ENCODE results near the gene CDK8. TPM values are rescaled to one million over a fixed set of nuclear protein-coding genes. Genes with fewer than 3 reads are reported as not detected.

CDK8 gene
- total RNA-seq, 2 experiments from 2014 or later = 15.4 to 15.9 TPM

- DNase-seq = no peak
- H3K27ac Mint-ChIP-seq = no peak overlapping the region
- H3K4me3 Mint-ChIP-seq = no peak overlapping the region
- CTCF ChIA-PET = no interaction called here
- H3K9me3 Mint-ChIP-seq = no peaks in the 10 kb centered on the region
- H3K27me3 Mint-ChIP-seq (ENCODE audit: low read depth) = no peaks in the 10 kb centered on the region
- H3K36me3 Mint-ChIP-seq (ENCODE audit: low read depth) = peaks cover 7% of the 10 kb centered on the region
- H3K4me1 Mint-ChIP-seq (ENCODE audit: low read depth) = peaks cover 13% of the 10 kb centered on the region
- intact Hi-C loops (cut with micrococcal nuclease) = no loop called here
Measured at GRCh38 chr13:26372747-26373146, 118.8 kb downstream of the CDK8 start.

GRCh38 chr13:26376430-26376829 lies 122.5 kb downstream of the CDK8 start:
- CTCF ChIA-PET = interaction anchor here (0.7 to 1.3 kb wide), 3 partner anchors 14 to 566 kb away, joined by 3 to 4 read pairs (median 3); no protein-coding TSS in a partner anchor
- H3K27me3 Mint-ChIP-seq (ENCODE audit: low read depth) = no peaks in the 10 kb centered on the region
- peaks cover 16% of the 10 kb centered on the region for H3K4me1 Mint-ChIP-seq (ENCODE audit: low read depth)
- no peak overlapping the region for H3K4me3 Mint-ChIP-seq
- intact Hi-C loops (cut with micrococcal nuclease) = no loop called here
- no peak for DNase-seq
- H3K27ac Mint-ChIP-seq = no peak overlapping the region
- H3K36me3 Mint-ChIP-seq (ENCODE audit: low read depth) = peaks cover 2% of the 10 kb centered on the region
- no peaks in the 10 kb centered on the region for H3K9me3 Mint-ChIP-seq

- CTCF ChIA-PET = interaction anchor here (1.1 to 1.3 kb wide), 2 partner anchors 13 to 18 kb away, joined by 3 to 4 read pairs; no protein-coding TSS in a partner anchor
- Mint-ChIP-seq H3K36me3 (ENCODE audit: low read depth) (peaks cover 2% of the 10 kb centered on the region), H3K9me3 (no peaks in the 10 kb centered on the region), H3K27me3 (ENCODE audit: low read depth) (no peaks in the 10 kb centered on the region), H3K4me3 (no peak overlapping the region), H3K4me1 (ENCODE audit: low read depth) (peaks cover 13% of the 10 kb centered on the region), H3K27ac (no peak overlapping the region)
- peak; percentile 8 for DNase-seq
- intact Hi-C loops (cut with micrococcal nuclease) = no loop called here
Measured at GRCh38 chr13:26377038-26377437, 123.1 kb downstream of the CDK8 start.

GRCh38 chr13:26378116-26378515 lies 124.2 kb downstream of the CDK8 start:
- intact Hi-C loops (cut with micrococcal nuclease) = no loop called here
- H3K27me3 Mint-ChIP-seq (ENCODE audit: low read depth) = no peaks in the 10 kb centered on the region
- no peak overlapping the region for H3K4me3 Mint-ChIP-seq
- DNase-seq = no peak
- H3K27ac Mint-ChIP-seq = no peak overlapping the region
- no peaks in the 10 kb centered on the region for H3K9me3 Mint-ChIP-seq
- H3K4me1 Mint-ChIP-seq (ENCODE audit: low read depth) = peaks cover 7% of the 10 kb centered on the region
- peaks cover 2% of the 10 kb centered on the region for H3K36me3 Mint-ChIP-seq (ENCODE audit: low read depth)
- CTCF ChIA-PET = no interaction called here

- Mint-ChIP-seq H3K4me1 (ENCODE audit: low read depth) (peaks cover 6% of the 10 kb centered on the region), H3K4me3 (no peak overlapping the region), H3K27me3 (ENCODE audit: low read depth) (no peaks in the 10 kb centered on the region), H3K9me3 (no peaks in the 10 kb centered on the region), H3K36me3 (ENCODE audit: low read depth) (peaks cover 2% of the 10 kb centered on the region), H3K27ac (no peak overlapping the region)
- no peak for DNase-seq
- intact Hi-C loops (cut with micrococcal nuclease) = no loop called here
- CTCF ChIA-PET = interaction anchor here (0.6 kb wide), 1 partner anchor 1986 kb away, joined by 3 read pairs; no protein-coding TSS in a partner anchor
Measured at GRCh38 chr13:26379831-26380230, 125.9 kb downstream of the CDK8 start.

GRCh38 chr13:26380930-26381329 lies 127.0 kb downstream of the CDK8 start:
- Mint-ChIP-seq H3K27me3 (ENCODE audit: low read depth) (no peaks in the 10 kb centered on the region), H3K27ac (no peak overlapping the region), H3K9me3 (no peaks in the 10 kb centered on the region), H3K36me3 (ENCODE audit: low read depth) (peaks cover 3% of the 10 kb centered on the region), H3K4me1 (ENCODE audit: low read depth) (peaks cover 6% of the 10 kb centered on the region), H3K4me3 (no peak overlapping the region)
- intact Hi-C loops (cut with micrococcal nuclease) = no loop called here
- DNase-seq = no peak
- CTCF ChIA-PET = no interaction called here

GRCh38 chr13:26382366-26382765 lies 128.4 kb downstream of the CDK8 start:
- intact Hi-C loops (cut with micrococcal nuclease) = no loop called here
- no peak overlapping the region for H3K27ac Mint-ChIP-seq
- DNase-seq = no peak
- H3K4me3 Mint-ChIP-seq = no peak overlapping the region
- CTCF ChIA-PET = no interaction called here
- no peaks in the 10 kb centered on the region for H3K27me3 Mint-ChIP-seq (ENCODE audit: low read depth)
- H3K36me3 Mint-ChIP-seq (ENCODE audit: low read depth) = peaks cover 13% of the 10 kb centered on the region
- no peaks in the 10 kb centered on the region for H3K9me3 Mint-ChIP-seq
- peaks cover 6% of the 10 kb centered on the region for H3K4me1 Mint-ChIP-seq (ENCODE audit: low read depth)

- intact Hi-C loops (cut with micrococcal nuclease) = no loop called here
- H3K36me3 Mint-ChIP-seq (ENCODE audit: low read depth) = peaks cover 16% of the 10 kb centered on the region
- CTCF ChIA-PET = no interaction called here
- H3K4me3 Mint-ChIP-seq = no peak overlapping the region
- H3K27me3 Mint-ChIP-seq (ENCODE audit: low read depth) = no peaks in the 10 kb centered on the region
- peaks cover 6% of the 10 kb centered on the region for H3K4me1 Mint-ChIP-seq (ENCODE audit: low read depth)
- no peaks in the 10 kb centered on the region for H3K9me3 Mint-ChIP-seq
- H3K27ac Mint-ChIP-seq = no peak overlapping the region
- DNase-seq = no peak
Measured at GRCh38 chr13:26382835-26383234, 128.9 kb downstream of the CDK8 start.

GRCh38 chr13:26384587-26384986 lies 130.7 kb downstream of the CDK8 start:
- H3K4me3 Mint-ChIP-seq = no peak overlapping the region
- DNase-seq = no peak
- CTCF ChIA-PET = interaction anchor here (1.9 kb wide), 1 partner anchor 10 kb away, joined by 6 read pairs; no protein-coding TSS in a partner anchor
- no peak overlapping the region for H3K27ac Mint-ChIP-seq
- H3K4me1 Mint-ChIP-seq (ENCODE audit: low read depth) = peaks cover 4% of the 10 kb centered on the region
- no peaks in the 10 kb centered on the region for H3K27me3 Mint-ChIP-seq (ENCODE audit: low read depth)
- no peaks in the 10 kb centered on the region for H3K9me3 Mint-ChIP-seq
- peaks cover 15% of the 10 kb centered on the region for H3K36me3 Mint-ChIP-seq (ENCODE audit: low read depth)
- intact Hi-C loops (cut with micrococcal nuclease) = no loop called here

- Mint-ChIP-seq H3K36me3 (ENCODE audit: low read depth) (peaks cover 20% of the 10 kb centered on the region), H3K4me3 (no peak overlapping the region), H3K27me3 (ENCODE audit: low read depth) (no peaks in the 10 kb centered on the region), H3K9me3 (no peaks in the 10 kb centered on the region), H3K4me1 (ENCODE audit: low read depth) (no peaks in the 10 kb centered on the region), H3K27ac (no peak overlapping the region)
- DNase-seq = no peak
- intact Hi-C loops (cut with micrococcal nuclease) = no loop called here
- CTCF ChIA-PET = interaction anchor here (1.9 kb wide), 1 partner anchor 12 kb away, joined by 6 read pairs; no protein-coding TSS in a partner anchor
Measured at GRCh38 chr13:26386026-26386425, 132.1 kb downstream of the CDK8 start.

- no peaks in the 10 kb centered on the region for H3K27me3 Mint-ChIP-seq (ENCODE audit: low read depth)
- no peaks in the 10 kb centered on the region for H3K4me1 Mint-ChIP-seq (ENCODE audit: low read depth)
- H3K4me3 Mint-ChIP-seq = no peak overlapping the region
- peaks cover 23% of the 10 kb centered on the region for H3K36me3 Mint-ChIP-seq (ENCODE audit: low read depth)
- no peak for DNase-seq
- no peaks in the 10 kb centered on the region for H3K9me3 Mint-ChIP-seq
- intact Hi-C loops (cut with micrococcal nuclease) = no loop called here
- no peak overlapping the region for H3K27ac Mint-ChIP-seq
- CTCF ChIA-PET = interaction anchor here (0.6 to 1.7 kb wide), 6 partner anchors 14 to 205 kb away, joined by 3 to 4 read pairs (median 3); no protein-coding TSS in a partner anchor
Measured at GRCh38 chr13:26390203-26390602, 136.3 kb downstream of the CDK8 start.

GRCh38 chr13:26400545-26400944 lies 146.6 kb downstream of the CDK8 start:
- H3K36me3 Mint-ChIP-seq (ENCODE audit: low read depth) = peaks cover 15% of the 10 kb centered on the region
- DNase-seq = no peak
- H3K4me1 Mint-ChIP-seq (ENCODE audit: low read depth) = no peaks in the 10 kb centered on the region
- H3K9me3 Mint-ChIP-seq = no peaks in the 10 kb centered on the region
- H3K27ac Mint-ChIP-seq = no peak overlapping the region
- CTCF ChIA-PET = interaction anchor here (0.6 to 1.0 kb wide), 2 partner anchors 215 to 252 kb away, joined by 3 to 4 read pairs; no protein-coding TSS in a partner anchor
- intact Hi-C loops (cut with micrococcal nuclease) = no loop called here
- H3K4me3 Mint-ChIP-seq = no peak overlapping the region
- no peaks in the 10 kb centered on the region for H3K27me3 Mint-ChIP-seq (ENCODE audit: low read depth)

GRCh38 chr13:26401069-26401468 lies 147.1 kb downstream of the CDK8 start:
- DNase-seq = no peak
- intact Hi-C loops (cut with micrococcal nuclease) = no loop called here
- H3K36me3 Mint-ChIP-seq (ENCODE audit: low read depth) = peaks cover 17% of the 10 kb centered on the region
- H3K4me1 Mint-ChIP-seq (ENCODE audit: low read depth) = no peaks in the 10 kb centered on the region
- H3K9me3 Mint-ChIP-seq = no peaks in the 10 kb centered on the region
- no peaks in the 10 kb centered on the region for H3K27me3 Mint-ChIP-seq (ENCODE audit: low read depth)
- no peak overlapping the region for H3K4me3 Mint-ChIP-seq
- CTCF ChIA-PET = interaction anchor here (1.0 kb wide), 1 partner anchor 216 kb away, joined by 3 read pairs; no protein-coding TSS in a partner anchor
- no peak overlapping the region for H3K27ac Mint-ChIP-seq
